Activated naive CD8-positive, alpha-beta T cell treated with anti-CD3 and anti-CD28 coated beads, Interleukin-2, amount 50 U/mL, for 24 hours (primary cell): ENCODE measurements around the gene NRXN3.

Source experiments
- ATAC-seq: fragments of 150-1000 bp; cut with Tn5 transposase; one replicate; pipeline ENCODE4 v1.10.0; 2021
- DNase-seq: peaks from one replicate; pipeline ENCODE4 v3.0.0; 2021
- H3K27ac Mint-ChIP-seq: one replicate; pipeline ENCODE4 v1.8.0; 2021; ENCODE audit warnings: mild to moderate bottlenecking, mixed read lengths
- H3K27me3 Mint-ChIP-seq: one replicate; pipeline ENCODE4 v1.8.0; 2021; ENCODE audit warnings: mixed read lengths
- H3K36me3 Mint-ChIP-seq: one replicate; pipeline ENCODE4 v1.8.0; 2021; ENCODE audit warnings: low read depth, mixed read lengths
- H3K4me1 Mint-ChIP-seq: one replicate; pipeline ENCODE4 v1.8.0; 2021; ENCODE audit warnings: mixed read lengths
- H3K4me3 Mint-ChIP-seq: one replicate; pipeline ENCODE4 v1.8.0; 2021; ENCODE audit warnings: mild to moderate bottlenecking, moderate library complexity, mixed read lengths
- H3K9me3 Mint-ChIP-seq: one replicate; pipeline ENCODE4 v1.8.0; 2021; ENCODE audit warnings: mixed read lengths

The NRXN3 gene

GRCh38 chr14:78721756-78722480 lies 551.7 kb downstream of the NRXN3 start:
- ATAC-seq = no peak
- no peak overlapping the region for H3K4me3 Mint-ChIP-seq
- H3K36me3 Mint-ChIP-seq = no peaks in the 10 kb centered on the region
- peaks cover 7% of the 10 kb centered on the region for H3K9me3 Mint-ChIP-seq
- H3K27me3 Mint-ChIP-seq = no peaks in the 10 kb centered on the region
- DNase-seq = no peak
- no peak overlapping the region for H3K27ac Mint-ChIP-seq
- H3K4me1 Mint-ChIP-seq = no peaks in the 10 kb centered on the region

- Mint-ChIP-seq H3K27ac (no peak overlapping the region), H3K4me1 (no peaks in the 10 kb centered on the region), H3K4me3 (no peak overlapping the region), H3K27me3 (no peaks in the 10 kb centered on the region), H3K36me3 (no peaks in the 10 kb centered on the region), H3K9me3 (peaks cover 7% of the 10 kb centered on the region)
- ATAC-seq (no peak), DNase-seq (no peak)
These were observed 554.9 kb downstream of the NRXN3 start for GRCh38 chr14:78725086-78725485.

- DNase-seq = no peak
- Mint-ChIP-seq H3K9me3 (no peaks in the 10 kb centered on the region), H3K4me3 (no peak overlapping the region), H3K4me1 (no peaks in the 10 kb centered on the region), H3K36me3 (no peaks in the 10 kb centered on the region), H3K27me3 (peaks cover under 1% of the 10 kb centered on the region), H3K27ac (no peak overlapping the region)
- ATAC-seq = no peak
These were observed 566.9 kb downstream of the NRXN3 start for GRCh38 chr14:78737116-78737515.

GRCh38 chr14:78737601-78738000 lies 567.4 kb downstream of the NRXN3 start:
- Mint-ChIP-seq H3K27ac (no peak overlapping the region), H3K4me3 (no peak overlapping the region), H3K9me3 (no peaks in the 10 kb centered on the region), H3K27me3 (no peaks in the 10 kb centered on the region), H3K4me1 (no peaks in the 10 kb centered on the region), H3K36me3 (no peaks in the 10 kb centered on the region)
- DNase-seq = no peak
- ATAC-seq = no peak

GRCh38 chr14:78746086-78746595 lies 576.0 kb downstream of the NRXN3 start:
- Mint-ChIP-seq H3K4me3 (no peak overlapping the region), H3K27ac (no peak overlapping the region), H3K4me1 (no peaks in the 10 kb centered on the region), H3K9me3 (no peaks in the 10 kb centered on the region), H3K36me3 (no peaks in the 10 kb centered on the region), H3K27me3 (no peaks in the 10 kb centered on the region)
- no peak for ATAC-seq
- no peak for DNase-seq

- Mint-ChIP-seq H3K27me3 (peaks cover 3% of the 10 kb centered on the region), H3K4me1 (no peaks in the 10 kb centered on the region), H3K4me3 (no peak overlapping the region), H3K9me3 (peaks cover 3% of the 10 kb centered on the region), H3K36me3 (no peaks in the 10 kb centered on the region), H3K27ac (no peak overlapping the region)
- ATAC-seq (no peak), DNase-seq (no peak)
These were observed 577.6 kb downstream of the NRXN3 start for GRCh38 chr14:78747813-78748212.

- DNase-seq (no peak), ATAC-seq (no peak)
- Mint-ChIP-seq H3K4me3 (no peak overlapping the region), H3K36me3 (no peaks in the 10 kb centered on the region), H3K27me3 (peaks cover 3% of the 10 kb centered on the region), H3K9me3 (peaks cover 7% of the 10 kb centered on the region), H3K4me1 (no peaks in the 10 kb centered on the region), H3K27ac (no peak overlapping the region)
These were observed 582.5 kb downstream of the NRXN3 start for GRCh38 chr14:78752518-78753188.

GRCh38 chr14:78754059-78754458 lies 583.9 kb downstream of the NRXN3 start:
- no peak overlapping the region for H3K27ac Mint-ChIP-seq
- H3K9me3 Mint-ChIP-seq = peaks cover 7% of the 10 kb centered on the region
- ATAC-seq (no peak), DNase-seq (no peak)
- peaks cover 3% of the 10 kb centered on the region for H3K27me3 Mint-ChIP-seq
- no peaks in the 10 kb centered on the region for H3K36me3 Mint-ChIP-seq
- no peak overlapping the region for H3K4me3 Mint-ChIP-seq
- H3K4me1 Mint-ChIP-seq = no peaks in the 10 kb centered on the region

GRCh38 chr14:78758333-78758732 lies 588.2 kb downstream of the NRXN3 start:
- Mint-ChIP-seq H3K4me3 (no peak overlapping the region), H3K36me3 (no peaks in the 10 kb centered on the region), H3K4me1 (no peaks in the 10 kb centered on the region), H3K9me3 (peaks cover 8% of the 10 kb centered on the region), H3K27me3 (no peaks in the 10 kb centered on the region), H3K27ac (no peak overlapping the region)
- DNase-seq (no peak), ATAC-seq (no peak)

GRCh38 chr14:78762331-78762730 lies 592.2 kb downstream of the NRXN3 start:
- ATAC-seq (no peak), DNase-seq (no peak)
- H3K9me3 Mint-ChIP-seq = peaks cover 4% of the 10 kb centered on the region
- H3K27me3 Mint-ChIP-seq = no peaks in the 10 kb centered on the region
- H3K4me1 Mint-ChIP-seq = no peaks in the 10 kb centered on the region
- no peak overlapping the region for H3K4me3 Mint-ChIP-seq
- no peak overlapping the region for H3K27ac Mint-ChIP-seq
- H3K36me3 Mint-ChIP-seq = no peaks in the 10 kb centered on the region

- Mint-ChIP-seq H3K4me3 (no peak overlapping the region), H3K4me1 (no peaks in the 10 kb centered on the region), H3K27ac (no peak overlapping the region), H3K36me3 (no peaks in the 10 kb centered on the region), H3K27me3 (no peaks in the 10 kb centered on the region), H3K9me3 (peaks cover 4% of the 10 kb centered on the region)
- ATAC-seq = no peak
- no peak for DNase-seq
These were observed 593.6 kb downstream of the NRXN3 start for GRCh38 chr14:78763746-78764145.

- no peak for ATAC-seq
These were observed 594.1 kb downstream of the NRXN3 start for GRCh38 chr14:78764240-78764639.

GRCh38 chr14:78764645-78765044 lies 594.5 kb downstream of the NRXN3 start:
- no peak for DNase-seq
- Mint-ChIP-seq H3K9me3 (peaks cover 4% of the 10 kb centered on the region), H3K27me3 (no peaks in the 10 kb centered on the region), H3K27ac (no peak overlapping the region), H3K4me1 (no peaks in the 10 kb centered on the region), H3K4me3 (no peak overlapping the region), H3K36me3 (no peaks in the 10 kb centered on the region)
- ATAC-seq = no peak

More at GRCh38 chr14:78764240-78764639, 594.1 kb downstream of the NRXN3 start:
- Mint-ChIP-seq H3K9me3 (peaks cover 4% of the 10 kb centered on the region), H3K4me1 (no peaks in the 10 kb centered on the region), H3K27ac (no peak overlapping the region), H3K4me3 (no peak overlapping the region), H3K36me3 (no peaks in the 10 kb centered on the region), H3K27me3 (no peaks in the 10 kb centered on the region)
- no peak for DNase-seq

GRCh38 chr14:78767436-78767835 lies 597.3 kb downstream of the NRXN3 start:
- Mint-ChIP-seq H3K36me3 (no peaks in the 10 kb centered on the region), H3K27me3 (no peaks in the 10 kb centered on the region), H3K9me3 (no peaks in the 10 kb centered on the region), H3K4me1 (no peaks in the 10 kb centered on the region), H3K27ac (no peak overlapping the region), H3K4me3 (no peak overlapping the region)
- ATAC-seq (no peak), DNase-seq (no peak)

- no peak for ATAC-seq
- H3K27ac Mint-ChIP-seq = no peak overlapping the region
- no peak for DNase-seq
- no peaks in the 10 kb centered on the region for H3K36me3 Mint-ChIP-seq
- no peak overlapping the region for H3K4me3 Mint-ChIP-seq
- H3K4me1 Mint-ChIP-seq = no peaks in the 10 kb centered on the region
- peaks cover 10% of the 10 kb centered on the region for H3K9me3 Mint-ChIP-seq
- peaks cover 3% of the 10 kb centered on the region for H3K27me3 Mint-ChIP-seq
These were observed 612.4 kb downstream of the NRXN3 start for GRCh38 chr14:78782551-78782950.
